SK-N-MC (cell line): Measurements from ENCODE around the gene B4GALT1.

Source experiments
- EZH2 ChIP-seq: fragments of 200-600 bp; sonication (generic); IDR thresholded peaks from one replicate; pipeline ENCODE4 v1.6.1; 2017; ENCODE audit warnings: antibody characterized with exemption
- FOXP2 ChIP-seq: optimal IDR thresholded peaks from 2 replicates; pipeline ENCODE3; 2011; ENCODE audit warnings: mild to moderate bottlenecking, moderate library complexity; ENCODE audit not compliant: insufficient read depth; ENCODE audit errors: extremely low read length, control extremely low read depth
- POLR2AphosphoS5 ChIP-seq: IDR thresholded peaks from 2 replicates; pipeline ENCODE4 v1.6.1; 2012; ENCODE audit warnings: mild to moderate bottlenecking, low read depth, low read length, borderline replicate concordance

DNA sequence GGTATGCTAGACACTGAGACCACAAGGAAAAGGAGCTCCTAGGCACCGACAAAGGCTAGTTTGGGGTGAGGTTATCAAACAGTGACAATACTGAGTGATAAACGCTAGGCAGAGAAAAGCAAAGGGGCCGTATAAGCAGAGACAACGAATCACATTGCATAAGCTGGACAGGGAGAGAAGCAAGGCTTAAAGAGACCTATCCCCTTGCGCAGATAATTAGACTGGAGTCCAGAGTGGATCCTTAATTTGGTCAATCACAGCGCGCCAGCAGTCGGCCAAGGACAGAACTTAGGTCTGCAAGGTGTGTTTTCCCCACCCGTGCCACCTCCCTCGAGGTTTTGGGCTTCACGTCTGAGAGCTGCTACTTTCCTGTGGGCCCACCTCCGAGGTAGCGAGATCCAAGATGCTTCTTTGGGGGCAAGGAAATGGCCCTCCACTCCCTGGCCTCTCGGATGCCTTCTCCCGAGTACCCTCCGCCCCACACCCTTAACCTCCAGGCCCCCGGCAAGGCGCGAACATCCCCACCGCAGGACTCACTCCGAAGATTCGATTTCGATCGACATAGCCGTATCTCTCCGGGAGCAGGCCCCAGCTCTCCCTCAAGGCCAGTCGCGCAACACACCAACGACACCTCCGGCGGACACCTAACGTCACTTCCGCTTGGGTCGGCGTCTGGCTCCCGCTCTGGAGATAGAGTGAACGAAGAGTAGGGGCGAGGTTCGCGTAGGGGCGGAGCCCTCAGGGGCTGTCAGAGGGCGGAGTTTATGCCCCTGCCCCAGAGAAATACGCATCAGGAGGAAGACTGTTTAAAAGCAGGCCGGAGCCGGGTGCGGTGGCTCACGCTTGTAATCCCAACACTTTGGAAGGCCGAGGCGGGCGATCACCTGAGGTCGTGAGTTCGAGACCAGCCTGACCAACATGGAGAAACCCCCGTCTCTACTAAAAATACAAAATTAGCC lies 90.8 kb downstream of the B4GALT1 start, which contains the start of gene SMU1:
- TF ChIP-seq POLR2AphosphoS5: peak; percentile 91
- TF ChIP-seq EZH2: no peak
- TF ChIP-seq FOXP2: no peak
